GM12891 (cell line): ENCODE data around the gene SCAPER.
"Not testable (repeated sequence)": the region's sequence is repeated elsewhere in the genome, so short reads cannot be mapped to it uniquely, and the experiment has no call there.

Source experiments
- DNase-seq: peaks from one replicate; pipeline ENCODE4 v3.0.0; 2011; ENCODE audit warnings: low spot score; ENCODE audit not compliant: insufficient read length
- FAIRE-seq: peaks from 2 replicates; lab custom pipeline; 2011; peaks lifted over from hg19 to GRCh38; lab: Jason Lieb, UNC
- PAX5 ChIP-seq: IDR thresholded peaks from 2 replicates; pipeline ENCODE4 v1.6.1; 2011; ENCODE audit warnings: low read length, moderate library complexity, mild to moderate bottlenecking; ENCODE audit not compliant: insufficient read depth, severe bottlenecking
- POLR2A ChIP-seq: IDR thresholded peaks from 2 replicates; pipeline ENCODE4 v1.6.1; 2011; ENCODE audit warnings: low read depth, low read length, control low read depth
- POLR2AphosphoS5 ChIP-seq: IDR thresholded peaks from 2 replicates; pipeline ENCODE4 v1.6.1; 2011; ENCODE audit warnings: low read depth, low read length, control low read depth
- POU2F2 ChIP-seq: IDR thresholded peaks from 2 replicates; pipeline ENCODE4 v1.6.1; 2011; ENCODE audit warnings: low read depth, mild to moderate bottlenecking, control low read depth, low read length, moderate library complexity
- SPI1 ChIP-seq: IDR thresholded peaks from 2 replicates; pipeline ENCODE4 v1.6.1; 2011; ENCODE audit warnings: low read depth, low read length, control low read depth
- TAF1 ChIP-seq: IDR thresholded peaks from 2 replicates; pipeline ENCODE4 v1.6.1; 2011; ENCODE audit warnings: low read depth, low read length, control low read depth

SCAPER gene

GRCh38 chr15:76312540-76313174, 592.5 kb downstream of the SCAPER start:
- DNase-seq (no peak), FAIRE-seq (no peak)
- no peak for TF ChIP-seq TAF1
- TF ChIP-seq PAX5 = no peak

DNA sequence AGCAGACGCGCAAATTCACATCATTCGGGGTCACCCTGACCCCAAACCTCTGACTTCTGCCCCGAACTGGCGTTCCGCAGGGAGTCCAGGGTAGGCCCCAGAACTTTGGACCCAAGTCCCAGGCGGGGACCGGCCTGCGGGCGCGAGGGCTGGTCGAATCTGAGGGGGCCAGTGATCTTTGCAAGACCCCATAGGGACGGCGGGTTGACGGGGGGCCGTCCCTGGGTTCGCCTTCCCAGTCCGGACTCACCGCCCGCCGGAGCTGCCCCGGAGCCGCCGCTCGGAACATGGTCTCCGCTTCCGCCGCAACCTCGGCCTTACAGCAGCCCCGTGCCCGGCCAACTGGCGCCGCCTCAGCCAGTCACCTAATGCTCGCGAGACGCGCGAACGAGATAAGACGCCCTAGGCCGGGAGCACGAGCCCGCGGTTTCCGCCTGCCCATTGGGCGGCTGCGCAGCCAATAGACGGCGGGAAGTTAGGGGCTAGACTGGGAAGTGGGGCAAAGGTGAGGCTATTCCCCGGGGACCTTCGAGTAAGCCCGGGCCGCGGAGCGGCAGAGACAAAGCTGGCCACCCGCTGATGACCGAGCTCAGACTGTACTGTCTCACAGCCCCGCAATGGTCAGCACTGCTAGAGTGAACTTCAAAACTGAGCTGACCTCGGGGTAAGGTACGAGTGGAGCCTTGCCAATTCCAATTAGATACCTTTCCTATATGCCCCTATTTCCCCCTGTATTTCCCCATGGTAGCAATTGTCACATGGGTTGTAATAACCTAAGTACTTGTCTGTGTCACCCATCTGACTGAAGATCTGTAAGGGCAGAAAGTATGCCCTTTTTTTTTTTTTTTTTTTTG, 593.8 kb downstream of the SCAPER start, which contains the start of gene ETFA:
ETFA (minus strand) TSS at position 370 of the 854 bp plus-strand sequence; CDS start at position 289, 81 bp downstream.
- FAIRE-seq = peak; percentile 93
- peak; percentile 98 for DNase-seq
- TF ChIP-seq POU2F2 = 0 out of 2 replicates have a peak, but pooled peaks have one; percentile 50
- TF ChIP-seq POLR2AphosphoS5 = peak; percentile 90
- TF ChIP-seq PAX5 = peak; percentile 46
- peak; percentile 95 for TF ChIP-seq POLR2A
- peak; percentile 35; the same call in 1 of the 2 replicates for TF ChIP-seq SPI1
- peak; percentile 92 for TF ChIP-seq TAF1

DNA sequence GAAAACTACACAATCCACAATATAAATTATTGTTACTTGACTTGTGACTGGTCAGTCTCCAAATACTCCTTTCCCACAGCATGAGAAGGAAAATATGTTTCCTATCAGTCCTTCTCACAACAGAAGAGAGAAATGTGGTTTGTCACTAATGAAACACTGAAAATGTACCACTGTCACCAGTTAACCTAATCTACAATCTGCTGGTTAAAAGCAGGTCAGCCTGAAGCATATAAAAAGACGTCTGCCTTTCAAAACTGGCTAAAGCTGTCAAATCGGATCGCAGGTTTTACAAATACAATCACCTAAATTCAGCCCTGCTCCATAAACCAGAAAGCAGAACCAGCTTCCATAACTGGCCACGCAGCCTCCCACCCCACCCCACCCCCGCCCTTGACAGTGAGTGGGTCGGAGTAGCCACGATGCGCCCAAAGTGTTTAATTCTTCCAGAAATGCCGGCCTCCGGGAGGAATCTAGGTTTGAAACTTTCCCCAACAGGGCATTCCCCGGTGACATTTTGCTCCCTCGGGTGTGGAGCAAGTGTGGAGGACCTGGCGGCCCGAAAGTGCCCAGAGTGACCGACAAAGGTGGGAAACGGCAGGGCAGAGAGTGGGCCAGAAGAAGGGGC, 594.6 kb downstream of the SCAPER start:
- peak; percentile 14 for DNase-seq
- TF ChIP-seq PAX5 = no peak
- no peak for TF ChIP-seq POLR2A
- no peak for TF ChIP-seq POU2F2
- no peak for TF ChIP-seq SPI1
- no peak for TF ChIP-seq POLR2AphosphoS5
- no peak for TF ChIP-seq TAF1
- FAIRE-seq = no peak

- no peak for DNase-seq
- TF ChIP-seq TAF1 (no peak), POLR2A (no peak), POLR2AphosphoS5 (no peak), PAX5 (no peak), SPI1 (no peak)
- FAIRE-seq = no peak
Observed at GRCh38 chr15:76309601-76310330, 595.4 kb downstream of the SCAPER start.

DNA sequence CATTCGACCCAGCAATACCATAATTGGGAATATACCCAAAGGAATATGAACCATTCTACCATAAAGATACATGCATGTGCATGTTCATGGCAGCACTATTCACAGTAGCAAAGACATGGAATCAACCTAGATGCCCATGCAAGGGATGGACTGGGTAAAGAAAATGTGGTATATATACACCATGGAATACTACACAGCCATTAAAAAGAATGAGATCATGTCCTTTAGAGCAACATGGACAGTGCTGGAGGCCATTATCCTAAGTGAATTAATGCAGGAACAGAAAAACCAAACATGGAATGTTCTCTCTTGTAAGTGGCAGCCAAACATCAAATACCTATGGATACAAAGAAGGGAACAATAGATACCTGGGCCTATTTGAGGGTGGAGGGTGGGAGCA, 601.2 kb downstream of the SCAPER start:
- FAIRE-seq = peak; percentile 28
- TF ChIP-seq PAX5 (no peak), SPI1 (no peak), POLR2A (no peak)
- DNase-seq = no peak

DNA sequence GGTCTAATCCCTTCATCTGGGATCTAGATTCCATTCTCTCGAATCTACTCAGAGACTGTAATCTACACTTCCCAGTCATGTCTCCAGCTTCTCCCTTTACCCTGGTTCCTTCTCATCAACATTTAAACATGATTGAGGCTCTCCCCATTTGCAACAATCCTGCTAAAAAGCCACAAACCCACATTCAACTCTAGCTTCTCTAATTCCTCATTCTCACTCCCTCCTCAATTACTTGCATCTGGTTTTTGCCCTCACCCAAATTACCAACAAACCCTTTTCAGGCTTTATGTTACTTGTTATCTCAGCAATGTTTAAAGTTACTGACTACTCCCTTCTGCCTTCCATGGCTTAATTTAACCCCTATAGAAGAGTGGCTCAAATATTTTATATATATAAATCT, 605.4 kb downstream of the SCAPER start:
- no peak for DNase-seq
- FAIRE-seq = no peak
- TF ChIP-seq SPI1 (no peak), POU2F2 (no peak), POLR2AphosphoS5 (no peak)

GRCh38 chr15:76298986-76299385, 606.2 kb downstream of the SCAPER start:
- FAIRE-seq = no peak

DNA sequence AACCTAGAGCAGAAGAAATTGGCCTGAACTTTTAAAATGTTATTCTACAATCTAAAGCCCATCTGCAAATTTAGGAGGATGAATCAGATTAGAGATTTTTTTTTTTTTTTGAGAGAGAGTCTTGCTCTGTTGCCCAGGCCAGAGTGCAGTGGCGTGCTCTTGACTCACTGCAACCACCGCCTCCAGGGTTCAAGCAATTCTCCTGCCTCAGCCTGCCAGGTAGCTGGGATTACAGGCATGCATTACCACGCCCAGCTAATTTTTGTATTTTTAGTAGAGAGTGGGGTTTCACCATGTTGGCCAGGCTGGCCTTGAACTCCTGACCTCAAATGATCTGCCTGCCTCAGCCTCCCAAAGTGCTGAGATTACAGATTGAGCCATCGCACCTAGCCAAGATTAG, 607.2 kb downstream of the SCAPER start:
- DNase-seq, FAIRE-seq: not testable (repeated sequence)

More at GRCh38 chr15:76298986-76299385, 606.2 kb downstream of the SCAPER start:
- no peak for DNase-seq
- TF ChIP-seq POLR2A = no peak
- TF ChIP-seq PAX5 = no peak
- no peak for TF ChIP-seq SPI1
- no peak for TF ChIP-seq POU2F2
- TF ChIP-seq TAF1 = no peak
- TF ChIP-seq POLR2AphosphoS5 = no peak
